ENCODE results near the gene TMEM86B. TPM values are rescaled to one million over a fixed set of nuclear protein-coding genes. Genes with fewer than 3 reads are reported as not detected.

TMEM86B gene
- total RNA-seq, 1 donor from 2014 or later = 3.9 TPM

GRCh38 chr19:55264531-55264930 lies 36.0 kb upstream of the TMEM86B start:
- TF ChIP-seq CTCF (IDR thresholded peaks at IDR 0.05; ENCODE audit: insufficient read depth, low read depth, low read length) (no peak), EZH2 (IDR thresholded peaks at IDR 0.05; ENCODE audit: insufficient read depth, low read length) (no peak)
- no peak overlapping the region for H3K4me3 ChIP-seq (ENCODE audit: insufficient read depth, low read depth, low read length)
- Mint-ChIP-seq H3K27me3 (ENCODE audit: low read depth, unreplicated experiment) (no peaks in the 10 kb centered on the region), H3K4me3 (ENCODE audit: unreplicated experiment) (no peak overlapping the region), H3K36me3 (ENCODE audit: low read depth, unreplicated experiment) (peaks cover 10% of the 10 kb centered on the region), H3K4me1 (ENCODE audit: low read depth, unreplicated experiment) (peaks cover 3% of the 10 kb centered on the region), H3K9me3 (ENCODE audit: unreplicated experiment) (peaks cover 2% of the 10 kb centered on the region), H3K27ac (ENCODE audit: unreplicated experiment) (no peak overlapping the region)
- H4K20me1 ChIP-seq (ENCODE audit: insufficient read depth, low read length) = peaks cover 6% of the 10 kb centered on the region
- no peak overlapping the region for H3K9ac ChIP-seq (ENCODE audit: low read length)
- FAIRE-seq (no peak), DNase-seq (ENCODE audit: low read depth) (no peak)
- no peaks in the 10 kb centered on the region for H3K36me3 ChIP-seq (ENCODE audit: insufficient read depth, low read length)
- peaks cover 4% of the 10 kb centered on the region for H3K9me3 ChIP-seq (ENCODE audit: insufficient read depth, low read depth, low read length)
- H3K4me1 ChIP-seq (ENCODE audit: insufficient read depth, low read length) = peaks cover 4% of the 10 kb centered on the region
- no peak overlapping the region for H2AFZ ChIP-seq (ENCODE audit: low read depth, low read length)
- H3K27ac ChIP-seq (ENCODE audit: low read depth, low read length) = no peak overlapping the region
- H3K79me2 ChIP-seq (ENCODE audit: insufficient read depth, low read length) = peaks cover 5% of the 10 kb centered on the region
- no peak overlapping the region for H3K4me2 ChIP-seq (ENCODE audit: low read length)
- H3K27me3 ChIP-seq (ENCODE audit: insufficient read depth, low read length) = no peaks in the 10 kb centered on the region

- Histone ChIP-seq H3K36me3 (ENCODE audit: insufficient read depth, low read length) (no peaks in the 10 kb centered on the region), H3K4me3 (ENCODE audit: insufficient read depth, low read depth, low read length) (no peak overlapping the region), H3K4me2 (ENCODE audit: low read length) (no peak overlapping the region), H3K9me3 (ENCODE audit: insufficient read depth, low read depth, low read length) (peaks cover 4% of the 10 kb centered on the region), H4K20me1 (ENCODE audit: insufficient read depth, low read length) (peaks cover 14% of the 10 kb centered on the region), H3K4me1 (ENCODE audit: insufficient read depth, low read length) (peaks cover 10% of the 10 kb centered on the region), H3K27ac (ENCODE audit: low read depth, low read length) (no peak overlapping the region), H3K27me3 (ENCODE audit: insufficient read depth, low read length) (no peaks in the 10 kb centered on the region), H3K79me2 (ENCODE audit: insufficient read depth, low read length) (peaks cover 19% of the 10 kb centered on the region), H3K9ac (ENCODE audit: low read length) (no peak overlapping the region), H2AFZ (ENCODE audit: low read depth, low read length) (no peak overlapping the region)
- TF ChIP-seq CTCF (IDR thresholded peaks at IDR 0.05; ENCODE audit: insufficient read depth, low read depth, low read length) (no peak), EZH2 (IDR thresholded peaks at IDR 0.05; ENCODE audit: insufficient read depth, low read length) (no peak)
- FAIRE-seq (no peak), DNase-seq (ENCODE audit: low read depth) (no peak)
- peaks cover 9% of the 10 kb centered on the region for H3K36me3 Mint-ChIP-seq (ENCODE audit: low read depth, unreplicated experiment)
- peaks cover 5% of the 10 kb centered on the region for H3K4me1 Mint-ChIP-seq (ENCODE audit: low read depth, unreplicated experiment)
- no peak overlapping the region for H3K27ac Mint-ChIP-seq (ENCODE audit: unreplicated experiment)
- H3K9me3 Mint-ChIP-seq (ENCODE audit: unreplicated experiment) = peaks cover 2% of the 10 kb centered on the region
- no peaks in the 10 kb centered on the region for H3K27me3 Mint-ChIP-seq (ENCODE audit: low read depth, unreplicated experiment)
- H3K4me3 Mint-ChIP-seq (ENCODE audit: unreplicated experiment) = no peak overlapping the region
Measured at GRCh38 chr19:55262359-55262758, 33.8 kb upstream of the TMEM86B start.

GRCh38 chr19:55261671-55262126 lies 33.1 kb upstream of the TMEM86B start:
- Histone ChIP-seq H3K4me2 (ENCODE audit: low read length) (no peak overlapping the region), H3K27me3 (ENCODE audit: insufficient read depth, low read length) (no peaks in the 10 kb centered on the region), H2AFZ (ENCODE audit: low read depth, low read length) (no peak overlapping the region), H3K27ac (ENCODE audit: low read depth, low read length) (no peak overlapping the region), H3K36me3 (ENCODE audit: insufficient read depth, low read length) (no peaks in the 10 kb centered on the region), H3K79me2 (ENCODE audit: insufficient read depth, low read length) (peaks cover 25% of the 10 kb centered on the region), H3K9ac (ENCODE audit: low read length) (no peak overlapping the region), H3K4me3 (ENCODE audit: insufficient read depth, low read depth, low read length) (no peak overlapping the region), H3K4me1 (ENCODE audit: insufficient read depth, low read length) (peaks cover 17% of the 10 kb centered on the region), H4K20me1 (ENCODE audit: insufficient read depth, low read length) (peaks cover 21% of the 10 kb centered on the region), H3K9me3 (ENCODE audit: insufficient read depth, low read depth, low read length) (peaks cover 4% of the 10 kb centered on the region)
- peaks cover 12% of the 10 kb centered on the region for H3K4me1 Mint-ChIP-seq (ENCODE audit: low read depth, unreplicated experiment)
- H3K27ac Mint-ChIP-seq (ENCODE audit: unreplicated experiment) = no peak overlapping the region
- no peaks in the 10 kb centered on the region for H3K27me3 Mint-ChIP-seq (ENCODE audit: low read depth, unreplicated experiment)
- peaks cover 9% of the 10 kb centered on the region for H3K36me3 Mint-ChIP-seq (ENCODE audit: low read depth, unreplicated experiment)
- no peak overlapping the region for H3K4me3 Mint-ChIP-seq (ENCODE audit: unreplicated experiment)
- H3K9me3 Mint-ChIP-seq (ENCODE audit: unreplicated experiment) = peaks cover 2% of the 10 kb centered on the region
- TF ChIP-seq EZH2 (IDR thresholded peaks at IDR 0.05; ENCODE audit: insufficient read depth, low read length) (no peak), CTCF (IDR thresholded peaks at IDR 0.05; ENCODE audit: insufficient read depth, low read depth, low read length) (no peak)
- FAIRE-seq = no peak
- no peak for DNase-seq (ENCODE audit: low read depth)
